ENCODE results near the gene DTL. TPM values are rescaled to one million over a fixed set of nuclear protein-coding genes. Genes with fewer than 3 reads are reported as not detected.

DTL gene
- polyA plus RNA-seq, 2 of the 4 experiments (the other 2 are of a cell fraction) = 22.0 to 30.2 TPM

- FAIRE-seq (no peak), DNase-seq (ENCODE audit: low read depth in 1 of 2, low spot score in 1 of 2) (no peak), ATAC-seq (no peak)
- no peak overlapping the region for H3K4me2 ChIP-seq
- no peak overlapping the region for H3K27ac ChIP-seq
- no peaks in the 10 kb centered on the region for H3K4me1 ChIP-seq
- no peaks in the 10 kb centered on the region for H3K9me3 ChIP-seq
- H3K4me3 ChIP-seq = no peak overlapping the region
- CTCF ChIA-PET = no interaction called here
- POLR2A ChIA-PET = no interaction called here
- TF ChIP-seq ZC3H11A (IDR thresholded peaks at IDR 0.05) (no peak), FOSB (CRISPR knock-in tag; IDR thresholded peaks at IDR 0.05) (no peak), HOXB5 (CRISPR knock-in tag; IDR thresholded peaks at IDR 0.05) (no peak), TP53 (CRISPR knock-in tag; IDR thresholded peaks at IDR 0.05) (no peak), NR3C1 (IDR thresholded peaks at IDR 0.05) (no peak)
Observed at GRCh38 chr1:212153635-212154034, 118.1 kb downstream of the DTL start.

Small RNA genes lying within 50 kb of the gene (small RNA-seq; reads per million reads assigned to genes)
- gene MIR3122 = 0 to 1.6 (median 0) reads per million in 6 experiments
- 0 to 0.16 (median 0) reads per million in 6 experiments for gene RF00568
- 0 reads per million in 6 experiments for gene RN7SKP98

Other genes with a start within 250 kb of the DTL start
- gene LPGAT1, start 205.0 kb upstream of the DTL start, polyA plus RNA-seq (2011; rRNA removed) = 48.0 and 48.5 TPM in 2 replicates
- 27.7 to 32.3 TPM (median 30.1 TPM) in 3 replicates for gene LPGAT1, start 205.0 kb upstream of the DTL start, polyA plus RNA-seq (2017; fragmentation: RNase III; extraction: RNeasy Plus Mini Kit Qiagen cat#74134 plus additional on column Dnase treatment)
- 47.2 and 61.8 TPM in 2 replicates for gene INTS7, start 191 bp upstream of the DTL start, polyA plus RNA-seq (2011; rRNA removed)
- gene INTS7, start 191 bp upstream of the DTL start, polyA plus RNA-seq (2017; fragmentation: RNase III; extraction: RNeasy Plus Mini Kit Qiagen cat#74134 plus additional on column Dnase treatment) = 21.5 to 23.3 TPM (median 22.0 TPM) in 3 replicates
- 33.6 and 37.6 TPM in 2 replicates for gene PPP2R5A, start 249.7 kb downstream of the DTL start, polyA plus RNA-seq (2011; rRNA removed)
- 14.8 to 15.1 TPM (median 14.9 TPM) in 3 replicates for gene PPP2R5A, start 249.7 kb downstream of the DTL start, polyA plus RNA-seq (2017; fragmentation: RNase III; extraction: RNeasy Plus Mini Kit Qiagen cat#74134 plus additional on column Dnase treatment)